Kidney (tissue), 14 donors: ENCODE data around the gene ABHD17B. TPM values are rescaled to one million over a fixed set of nuclear protein-coding genes. Genes with fewer than 3 reads are reported as not detected.

Experiments
- DNase-seq, 5 donors: peaks; one replicate each; pipeline ENCODE4 v3.0.0-alpha.2; 2013 to 2020
- FAIRE-seq: peaks from 2 replicates; lab custom pipeline; 2012; peaks lifted over from hg19 to GRCh38; lab: Jason Lieb, UNC
- H3K27ac ChIP-seq, 2 donors: one replicate each; pipeline ENCODE4 v1.7.0; 2013; ENCODE audit warnings: low read depth in 2 of 2, low read length in 2 of 2, inconsistent platforms in 1 of 2
- H3K27me3 ChIP-seq: one replicate; pipeline ENCODE4 v1.7.1; 2013; ENCODE audit warnings: low read length, inconsistent platforms; ENCODE audit not compliant: control insufficient read depth, insufficient read depth
- H3K36me3 ChIP-seq, 3 donors: one replicate each; pipeline versions ENCODE4 v1.7.0 to v1.7.1; 2013; ENCODE audit warnings: low read length in 3 of 3, control low read depth in 1 of 3, inconsistent platforms in 1 of 3; ENCODE audit not compliant: insufficient read depth in 3 of 3, control insufficient read depth in 2 of 3
- H3K4me1 ChIP-seq, 3 donors: one replicate each; pipeline versions ENCODE4 v1.7.0 to v1.7.1; 2013; ENCODE audit warnings: low read length in 3 of 3, inconsistent platforms in 1 of 3, low read depth in 1 of 3; ENCODE audit not compliant: control insufficient read depth in 2 of 3, insufficient read depth in 2 of 3
- H3K4me3 ChIP-seq, 3 donors: one replicate each; pipeline versions ENCODE4 v1.7.0 to v1.8.1; 2013; ENCODE audit warnings: low read length in 3 of 3, control low read depth in 1 of 3, inconsistent platforms in 1 of 3
- H3K9ac ChIP-seq, 3 donors: one replicate each; pipeline versions ENCODE4 v1.7.0 to v1.7.1; 2013; ENCODE audit warnings: low read length in 3 of 3, control low read depth in 1 of 3, inconsistent platforms in 1 of 3
- H3K9me3 ChIP-seq, 3 donors: one replicate each; pipeline versions ENCODE4 v1.7.0 to v1.7.1; 2013; ENCODE audit warnings: low read length in 3 of 3, control low read depth in 1 of 3, inconsistent platforms in 1 of 3; ENCODE audit not compliant: control insufficient read depth in 2 of 3, insufficient read depth in 1 of 3
- intact Hi-C: fragments of 100-400 bp; cut with DNase I; formaldehyde crosslinking; loops from one replicate; pipeline ENCODE4 v1.11.1; 2022
- polyA plus RNA-seq: library from polyadenylated mRNA; stranded (reverse); fragments of 350-450 nt; fragmentation: Illumina TruSeq; extraction: RNeasy Lipid Tissue Mini Kit (QIAGEN cat#74804); gene quantifications from one replicate; pipeline ENCODE4 v1.2.3, GENCODE V29; 2014; ENCODE audit warnings: low read depth, low replicate concordance; ENCODE audit not compliant: insufficient read depth
- total RNA-seq: library from RNA; stranded (reverse); fragmentation: NEBNext Ultra II Directional; extraction: Animal tissue kit (Norgen Biotek cat#: 25700); gene quantifications from one replicate; pipeline ENCODE4 v1.2.1, GENCODE V29; 2021
- TF ChIP-seq, protein P1 (sequence below): IDR thresholded peaks from 3 replicates; pipeline ENCODE4 v1.5.1; 2012; ENCODE audit warnings: mild to moderate bottlenecking, moderate library complexity, borderline replicate concordance; ENCODE audit not compliant: insufficient read depth; ENCODE audit errors: extremely low read depth
- donor health status: control.
- donor health status: control.
- donor health status: control.
- donor health status: control.
- donor health status: control.
- donor health status: DM: yes; HTN: yes; CAD: no.
- donor health status: Normal renal cell carcinoma (clear cell type).

Gene ABHD17B
- total and polyA plus RNA-seq, 2 donors from 2014 or later: 9.0 to 19.0 TPM

DNA sequence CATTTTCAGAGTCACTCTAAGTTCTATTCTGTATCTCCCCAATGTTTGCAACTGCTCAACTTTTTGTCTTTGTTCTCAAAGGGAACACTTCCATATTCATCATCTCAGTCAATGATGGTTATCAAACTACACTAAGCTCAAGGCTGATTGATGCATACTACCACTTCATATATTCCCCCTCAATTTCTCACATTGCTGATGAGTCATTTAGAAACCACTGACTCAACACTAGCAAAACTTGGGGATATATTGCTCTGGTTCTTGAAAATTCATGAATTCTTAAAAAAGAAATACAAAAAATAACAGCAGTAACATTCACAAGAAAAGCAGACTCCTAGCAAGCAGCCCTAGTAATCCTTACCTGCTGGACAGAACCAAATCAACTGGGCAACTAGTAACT lies 52.2 kb downstream of the ABHD17B start:
- no peak overlapping the region for H3K4me3 ChIP-seq
- FAIRE-seq: no peak
- H3K4me1 ChIP-seq: peaks cover 0 to 3% (median 0%) of the 10 kb centered on the region in 3 donors
- H3K27me3 ChIP-seq: no peaks in the 10 kb centered on the region
- no peak overlapping the region for H3K27ac ChIP-seq
- intact Hi-C loops: no loop called here
- no peak for DNase-seq
- peaks cover 0 to 12% (median 3%) of the 10 kb centered on the region in 3 donors for H3K9me3 ChIP-seq
- TF ChIP-seq, protein P1, sequence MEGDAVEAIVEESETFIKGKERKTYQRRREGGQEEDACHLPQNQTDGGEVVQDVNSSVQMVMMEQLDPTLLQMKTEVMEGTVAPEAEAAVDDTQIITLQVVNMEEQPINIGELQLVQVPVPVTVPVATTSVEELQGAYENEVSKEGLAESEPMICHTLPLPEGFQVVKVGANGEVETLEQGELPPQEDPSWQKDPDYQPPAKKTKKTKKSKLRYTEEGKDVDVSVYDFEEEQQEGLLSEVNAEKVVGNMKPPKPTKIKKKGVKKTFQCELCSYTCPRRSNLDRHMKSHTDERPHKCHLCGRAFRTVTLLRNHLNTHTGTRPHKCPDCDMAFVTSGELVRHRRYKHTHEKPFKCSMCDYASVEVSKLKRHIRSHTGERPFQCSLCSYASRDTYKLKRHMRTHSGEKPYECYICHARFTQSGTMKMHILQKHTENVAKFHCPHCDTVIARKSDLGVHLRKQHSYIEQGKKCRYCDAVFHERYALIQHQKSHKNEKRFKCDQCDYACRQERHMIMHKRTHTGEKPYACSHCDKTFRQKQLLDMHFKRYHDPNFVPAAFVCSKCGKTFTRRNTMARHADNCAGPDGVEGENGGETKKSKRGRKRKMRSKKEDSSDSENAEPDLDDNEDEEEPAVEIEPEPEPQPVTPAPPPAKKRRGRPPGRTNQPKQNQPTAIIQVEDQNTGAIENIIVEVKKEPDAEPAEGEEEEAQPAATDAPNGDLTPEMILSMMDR: no peak
- H3K9ac ChIP-seq: no peak overlapping the region
- H3K36me3 ChIP-seq: no peaks in the 10 kb centered on the region

DNA sequence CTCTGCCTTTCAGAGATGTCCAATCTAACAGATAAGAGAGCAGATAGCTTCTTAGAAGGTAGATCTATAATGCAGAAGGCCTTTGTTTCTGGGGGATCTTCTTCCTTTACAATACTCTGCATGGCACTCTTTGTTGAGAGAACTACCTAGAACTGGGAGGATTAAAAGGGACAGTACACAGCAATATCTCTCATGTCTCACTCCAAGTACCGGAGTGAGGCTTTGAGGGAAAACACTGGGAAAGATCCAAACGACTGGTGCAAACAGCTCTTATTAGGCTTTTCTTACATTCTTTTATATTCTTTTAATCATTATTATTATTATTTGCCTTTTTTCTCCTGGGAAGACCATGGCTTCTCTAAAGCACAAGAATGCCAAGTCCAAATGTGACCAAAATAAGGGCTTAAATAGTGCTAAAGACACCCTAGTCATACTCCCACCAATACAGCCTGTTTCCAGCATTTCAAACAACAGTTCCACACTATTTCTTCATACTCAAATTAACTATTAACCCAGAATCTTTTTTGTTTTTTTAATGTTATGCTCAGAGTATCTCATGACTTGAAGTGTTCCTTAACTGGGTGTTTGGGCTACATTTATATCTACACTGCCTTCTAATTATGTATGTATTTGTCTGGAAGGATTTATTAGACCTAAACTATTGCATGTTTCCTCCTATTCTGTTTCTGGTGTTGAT lies 52.7 kb downstream of the ABHD17B start:
- TF ChIP-seq, protein P1: no peak
- no peaks in the 10 kb centered on the region for H3K27me3 ChIP-seq
- H3K4me1 ChIP-seq: peaks cover 0 to 3% (median 0%) of the 10 kb centered on the region in 3 donors
- no peak overlapping the region for H3K4me3 ChIP-seq
- no peaks in the 10 kb centered on the region for H3K36me3 ChIP-seq
- no peak overlapping the region for H3K27ac ChIP-seq
- intact Hi-C loops: no loop called here
- no peak for DNase-seq
- peaks cover 0 to 12% (median 3%) of the 10 kb centered on the region in 3 donors for H3K9me3 ChIP-seq
- H3K9ac ChIP-seq: no peak overlapping the region
- FAIRE-seq: no peak

DNA sequence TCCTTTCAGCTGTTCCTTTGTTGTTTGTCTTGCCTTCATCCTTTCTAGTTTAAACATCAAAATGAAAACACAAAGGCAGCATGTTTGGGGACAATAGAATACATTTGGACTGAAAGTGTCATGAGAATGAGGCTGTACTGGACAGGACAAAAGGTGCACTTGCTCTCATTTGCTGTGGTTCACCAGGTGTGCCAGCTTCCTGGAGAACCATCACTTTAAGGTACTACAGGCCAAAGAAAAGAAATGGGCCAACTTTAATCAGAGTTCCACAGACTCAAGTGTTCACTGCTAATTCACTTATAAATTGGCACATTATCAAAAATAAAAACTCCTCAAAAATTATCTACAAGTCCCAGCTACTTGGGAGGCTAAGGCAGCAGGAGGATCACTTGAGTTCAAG lies 53.8 kb downstream of the ABHD17B start:
- TF ChIP-seq, protein P1: no peak
- Histone ChIP-seq H3K9me3 (peaks cover 0 to 12% (median 3%) of the 10 kb centered on the region in 3 donors), H3K9ac (no peak overlapping the region), H3K4me3 (no peak overlapping the region), H3K4me1 (peaks cover 0 to 3% (median 0%) of the 10 kb centered on the region in 3 donors), H3K36me3 (no peaks in the 10 kb centered on the region), H3K27me3 (no peaks in the 10 kb centered on the region), H3K27ac (no peak overlapping the region)
- intact Hi-C loops: no loop called here
- no peak for FAIRE-seq
- no peak for DNase-seq
